ENCODE results near the gene ZSCAN31. TPM values are rescaled to one million over a fixed set of nuclear protein-coding genes. Genes with fewer than 3 reads are reported as not detected.

Gene ZSCAN31
- total RNA-seq, 4 donors from 2014 or later = 2.4 to 14.1 (median 7.5) TPM

DNA sequence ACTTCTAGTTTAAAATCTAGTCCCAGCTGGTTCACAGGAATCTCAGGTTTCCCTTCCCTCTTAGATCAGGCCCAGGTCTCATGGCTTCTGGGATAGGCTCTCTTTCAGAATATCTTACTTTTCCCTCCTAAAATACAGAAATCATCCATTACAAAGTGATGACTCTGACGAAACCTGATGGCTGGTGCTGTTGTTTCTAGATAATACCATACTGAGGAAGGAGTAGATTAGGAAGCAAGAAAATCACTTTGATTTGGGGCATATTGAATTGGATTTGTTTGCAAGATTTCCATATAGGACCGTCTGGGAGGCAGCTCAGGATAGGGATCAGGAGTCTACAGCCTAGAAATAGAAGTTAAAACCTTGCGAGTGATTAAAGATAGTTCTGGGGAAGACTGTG is 17.4 kb upstream of the ZSCAN31 start:
- no peak for ATAC-seq
- DNase-seq = no peak
- Histone ChIP-seq H3K4me3 (peak overlapping the region in 2 of 4 donors; percentile 38 to 41), H3K9me3 (no peaks in the 10 kb centered on the region), H3K36me3 (no peaks in the 10 kb centered on the region), H3K4me1 (peaks cover 33 to 54% of the 10 kb centered on the region in 2 donors), H3K27me3 (no peaks in the 10 kb centered on the region), H3K27ac (peak overlapping the region; percentile 76 to 83 (median 82))
- intact Hi-C loops (cut with DNase I; ENCODE audit: low total_unique reads) = loop anchor here (5.0 to 10.0 kb wide), 2 partner anchors 544 to 1219 kb away; a partner anchor contains a TSS
- in situ Hi-C loops (cut with MboI; ENCODE audit: low sequenced_read_pairs in 4 of 4) = loop anchor here (10.0 to 25.0 kb wide), 3 partner anchors 89 to 1191 kb away; partner anchors contain the start of gene ZSCAN26 (in 3 of the 4)
- TF ChIP-seq, protein P1, sequence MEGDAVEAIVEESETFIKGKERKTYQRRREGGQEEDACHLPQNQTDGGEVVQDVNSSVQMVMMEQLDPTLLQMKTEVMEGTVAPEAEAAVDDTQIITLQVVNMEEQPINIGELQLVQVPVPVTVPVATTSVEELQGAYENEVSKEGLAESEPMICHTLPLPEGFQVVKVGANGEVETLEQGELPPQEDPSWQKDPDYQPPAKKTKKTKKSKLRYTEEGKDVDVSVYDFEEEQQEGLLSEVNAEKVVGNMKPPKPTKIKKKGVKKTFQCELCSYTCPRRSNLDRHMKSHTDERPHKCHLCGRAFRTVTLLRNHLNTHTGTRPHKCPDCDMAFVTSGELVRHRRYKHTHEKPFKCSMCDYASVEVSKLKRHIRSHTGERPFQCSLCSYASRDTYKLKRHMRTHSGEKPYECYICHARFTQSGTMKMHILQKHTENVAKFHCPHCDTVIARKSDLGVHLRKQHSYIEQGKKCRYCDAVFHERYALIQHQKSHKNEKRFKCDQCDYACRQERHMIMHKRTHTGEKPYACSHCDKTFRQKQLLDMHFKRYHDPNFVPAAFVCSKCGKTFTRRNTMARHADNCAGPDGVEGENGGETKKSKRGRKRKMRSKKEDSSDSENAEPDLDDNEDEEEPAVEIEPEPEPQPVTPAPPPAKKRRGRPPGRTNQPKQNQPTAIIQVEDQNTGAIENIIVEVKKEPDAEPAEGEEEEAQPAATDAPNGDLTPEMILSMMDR (IDR thresholded peaks at IDR 0.05 in 4 of 5, conservative IDR thresholded peaks at IDR 0.05 in 1 of 5) = no peak
- TF ChIP-seq POLR2A (IDR thresholded peaks at IDR 0.05) = no peak

GRCh38 chr6:28351493-28351925 is 15.6 kb upstream of the ZSCAN31 start:
- H3K27ac ChIP-seq = peak overlapping the region in 3 of 4 donors; percentile 23 to 82 (median 77)
- peaks cover 32 to 56% of the 10 kb centered on the region in 2 donors for H3K4me1 ChIP-seq
- TF ChIP-seq, protein P1 (IDR thresholded peaks at IDR 0.05 in 4 of 5, conservative IDR thresholded peaks at IDR 0.05 in 1 of 5) = no peak
- no peak for TF ChIP-seq POLR2A (IDR thresholded peaks at IDR 0.05)
- intact Hi-C loops (cut with DNase I; ENCODE audit: low total_unique reads) (loop anchor here (5.0 to 10.0 kb wide), 2 partner anchors 546 to 1217 kb away; a partner anchor contains a TSS), in situ Hi-C loops (cut with MboI; ENCODE audit: low sequenced_read_pairs in 4 of 4) (loop anchor here (10.0 to 25.0 kb wide), 3 partner anchors 87 to 1189 kb away; partner anchors contain the start of gene ZSCAN26 (in 3 of the 4))
- H3K9me3 ChIP-seq = no peaks in the 10 kb centered on the region
- DNase-seq = no peak
- no peak for ATAC-seq
- no peaks in the 10 kb centered on the region for H3K27me3 ChIP-seq
- H3K4me3 ChIP-seq = peak overlapping the region in 1 of 4 donors; percentile 91
- H3K36me3 ChIP-seq = no peaks in the 10 kb centered on the region

DNA sequence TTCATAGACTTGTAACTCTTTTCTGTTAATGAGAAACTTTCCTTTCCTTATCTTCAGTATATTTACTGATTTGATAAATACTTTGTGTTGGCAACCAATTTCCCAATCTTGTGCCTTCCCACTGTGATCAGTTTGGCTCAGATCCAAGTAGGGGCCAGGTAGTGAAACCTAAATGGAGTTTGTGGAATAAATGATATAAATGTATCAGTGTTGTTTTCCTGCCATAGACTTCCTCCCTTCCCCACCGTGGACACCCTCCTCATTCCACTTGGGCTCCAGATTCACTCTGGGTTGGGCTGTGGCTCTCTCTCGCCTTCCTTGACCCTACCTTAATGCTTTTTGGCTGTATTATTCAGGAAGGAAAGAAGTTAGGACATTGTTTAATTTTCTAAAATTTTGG is 15.1 kb upstream of the ZSCAN31 start:
- DNase-seq = no peak
- no peaks in the 10 kb centered on the region for H3K36me3 ChIP-seq
- H3K4me3 ChIP-seq = peak overlapping the region in 2 of 4 donors; percentile 87 to 91
- H3K27ac ChIP-seq = peak overlapping the region in 3 of 4 donors; percentile 23 to 82 (median 77)
- no peaks in the 10 kb centered on the region for H3K27me3 ChIP-seq
- no peaks in the 10 kb centered on the region for H3K9me3 ChIP-seq
- ATAC-seq = no peak
- in situ Hi-C loops (cut with MboI; ENCODE audit: low sequenced_read_pairs in 4 of 4) (loop anchor here (10.0 to 25.0 kb wide), 3 partner anchors 86 to 1189 kb away; partner anchors contain the start of gene ZSCAN26 (in 3 of the 4)), intact Hi-C loops (cut with DNase I; ENCODE audit: low total_unique reads) (loop anchor here (5.0 to 10.0 kb wide), 2 partner anchors 546 to 1216 kb away; a partner anchor contains a TSS)
- H3K4me1 ChIP-seq = peaks cover 29 to 52% of the 10 kb centered on the region in 2 donors
- TF ChIP-seq, protein P1 (IDR thresholded peaks at IDR 0.05 in 4 of 5, conservative IDR thresholded peaks at IDR 0.05 in 1 of 5) = no peak

DNA sequence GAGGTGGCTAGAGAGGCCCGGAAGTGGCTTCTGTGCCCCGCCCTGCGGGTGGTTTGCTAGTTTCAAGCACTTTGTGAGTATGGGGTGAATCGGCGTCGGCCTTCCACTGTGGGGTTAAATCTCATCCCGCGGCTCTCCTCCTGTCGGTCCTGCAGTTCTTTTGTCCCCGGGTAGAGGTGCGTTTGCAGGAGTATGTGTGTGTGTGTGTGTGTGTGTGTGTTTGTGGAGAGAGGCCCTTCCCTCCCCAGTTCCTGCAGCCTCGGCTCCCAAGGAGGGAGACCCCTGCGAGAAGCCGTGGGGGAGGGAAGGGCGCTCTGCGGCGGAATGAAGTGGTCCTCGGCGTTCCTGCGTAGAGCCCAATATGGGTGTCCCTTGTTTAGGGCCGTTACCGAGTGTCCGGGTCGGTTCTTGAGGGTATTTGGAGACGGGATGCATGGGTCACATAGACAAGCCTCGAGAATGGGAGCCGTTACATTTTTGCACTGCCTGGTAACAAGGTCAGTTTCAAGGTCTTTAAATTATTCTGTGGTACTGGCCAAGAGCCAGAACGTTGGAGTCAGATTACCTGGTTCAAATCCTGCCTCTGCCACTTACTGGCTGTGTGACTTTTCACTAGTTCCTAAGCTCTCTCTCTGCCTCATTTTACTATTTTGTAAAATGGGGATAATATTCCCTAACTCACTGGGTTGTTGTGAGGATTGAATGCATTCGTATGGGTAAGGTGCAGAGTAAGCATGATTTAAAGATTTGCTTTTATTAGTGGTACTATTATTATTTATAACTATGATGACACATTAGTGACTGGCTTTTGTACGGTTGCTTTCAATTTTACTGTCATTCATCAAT is 14.2 kb upstream of the ZSCAN31 start, which contains the start of gene ZKSCAN3:
Gene ZKSCAN3 (plus strand): TSS at position 56 of the 846 bp plus-strand sequence. CDS start 9,640 bp downstream, outside the sequence.
- Histone ChIP-seq H3K27ac (peak within 1 kb of the TSS; percentile 75 to 83 (median 80)), H3K9me3 (no peaks in the 10 kb centered on the region), H3K27me3 (no peaks in the 10 kb centered on the region), H3K4me3 (peak within 1 kb of the TSS; percentile 75 to 91 (median 84)), H3K36me3 (no peaks in the 10 kb centered on the region), H3K4me1 (peaks cover 24 to 48% of the 10 kb centered on the region in 2 donors)
- in situ Hi-C loops (cut with MboI; ENCODE audit: low sequenced_read_pairs in 4 of 4) (loop anchor here (10.0 to 25.0 kb wide), 3 partner anchors 85 to 1188 kb away; partner anchors contain the start of gene ZSCAN26 (in 3 of the 4)), intact Hi-C loops (cut with DNase I; ENCODE audit: low total_unique reads) (loop anchor here (5.0 to 10.0 kb wide), 2 partner anchors 547 to 1215 kb away; a partner anchor contains a TSS)
- peak; percentile 91 to 92 for ATAC-seq
- peak; percentile 59 to 75 for DNase-seq
- TF ChIP-seq, protein P1 (IDR thresholded peaks at IDR 0.05 in 4 of 5, conservative IDR thresholded peaks at IDR 0.05 in 1 of 5) = no peak
- TF ChIP-seq POLR2A (IDR thresholded peaks at IDR 0.05) = peak in 1 of 2 donors; percentile 17

Data from gastrocnemius medialis (tissue), 4 donors.